ENCODE measurements around the gene ZNF175. TPM values are rescaled to one million over a fixed set of nuclear protein-coding genes. Genes with fewer than 3 reads are reported as not detected.

The ZNF175 gene
- polyA plus RNA-seq, 3 donors, result 0.39 to 2.4 (median 0.82) TPM

DNA sequence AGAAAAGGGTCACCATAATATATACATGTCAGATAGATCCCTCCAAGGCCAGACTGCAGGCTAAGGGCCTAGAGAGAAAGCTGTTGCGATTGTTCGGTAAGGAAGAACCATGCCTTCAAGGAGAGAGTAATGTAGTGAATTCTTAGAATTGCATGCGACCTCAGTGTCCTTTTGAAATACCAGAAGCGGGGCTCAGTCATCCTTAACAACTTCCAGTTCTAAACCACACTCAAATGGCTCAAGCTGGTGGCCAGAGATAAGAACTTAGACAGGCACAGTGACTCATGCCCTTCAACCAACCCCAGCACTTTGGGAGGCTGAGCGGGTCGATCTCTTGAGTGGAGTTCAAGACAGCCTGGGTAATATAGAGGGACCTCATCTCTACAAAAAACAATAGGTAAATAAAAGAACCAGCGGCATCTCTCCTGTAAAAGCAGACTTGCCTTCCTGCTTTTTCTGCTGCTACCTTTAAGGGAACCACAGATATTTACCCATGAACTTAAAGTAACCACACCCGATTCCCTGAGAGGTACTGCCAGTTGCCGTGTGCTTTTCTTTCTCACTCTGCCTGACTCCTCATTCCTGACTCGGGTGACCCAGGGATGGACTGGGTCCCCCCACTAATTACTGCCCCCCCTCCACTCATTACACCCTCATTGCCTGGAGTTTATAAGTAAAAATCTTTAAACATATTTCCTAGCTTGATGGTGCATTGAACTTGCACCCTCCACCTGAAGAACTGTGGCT, 24.3 kb upstream of the ZNF175 start:
- H3K4me1 Mint-ChIP-seq, result peaks cover 62% of the 10 kb centered on the region
- peaks cover 12 to 58% of the 10 kb centered on the region in 2 donors for H3K27me3 ChIP-seq (ENCODE audit: control insufficient read depth in 2 of 2, insufficient read depth in 2 of 2, low read length in 2 of 2)
- no peak overlapping the region for H3K27ac ChIP-seq (ENCODE audit: low read depth in 1 of 2, low read length in 2 of 2)

DNA sequence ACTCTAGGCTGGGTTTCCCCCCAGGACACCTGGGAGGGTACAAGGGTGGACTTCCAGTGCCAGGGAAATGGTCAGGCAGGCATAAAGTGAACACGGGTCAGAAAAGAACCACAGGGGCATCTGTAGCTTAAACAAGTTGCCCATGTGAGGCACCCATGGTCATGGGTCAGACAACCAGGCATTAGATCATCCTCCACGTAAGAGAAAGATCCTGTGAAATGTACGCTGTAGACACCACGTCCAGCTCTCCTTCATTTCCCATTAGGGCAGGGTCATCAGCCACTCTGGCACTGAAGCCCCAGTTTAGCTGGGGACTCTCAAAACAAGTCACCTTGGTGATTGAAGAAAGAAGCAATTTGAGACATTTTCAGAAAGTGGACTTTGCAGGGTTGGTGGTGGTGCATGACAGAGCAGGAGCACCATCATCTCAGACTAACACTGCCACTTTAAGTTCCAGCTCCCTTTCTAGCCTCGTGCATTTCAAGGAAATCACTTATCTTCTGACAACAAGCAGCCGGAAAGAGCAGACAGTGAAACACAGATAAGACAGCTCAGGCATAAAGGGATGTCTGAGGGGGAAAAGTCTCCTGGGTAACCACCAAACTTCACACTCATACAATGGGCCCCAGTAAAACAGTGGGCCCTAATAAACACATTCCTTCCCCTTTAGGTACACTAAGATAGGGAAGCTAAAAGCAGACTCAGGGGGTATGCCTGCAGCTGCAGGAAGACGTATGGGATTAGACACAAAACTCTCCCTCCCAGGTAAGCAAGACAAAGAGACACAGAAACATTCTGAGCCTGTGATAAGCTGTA, 23.5 kb upstream of the ZNF175 start:
- DNase-seq, result no peak
- Mint-ChIP-seq H3K4me3 (peak overlapping the region in 1 of 2 donors; percentile 59), H3K27me3 (ENCODE audit: low read depth in 3 of 3) (peaks cover 60 to 81% (median 64%) of the 10 kb centered on the region in 3 donors), H3K36me3 (peaks cover 0 to 17% of the 10 kb centered on the region in 2 donors), H3K9me3 (peaks cover 0 to 4% (median 2%) of the 10 kb centered on the region in 7 donors), H3K27ac (no peak overlapping the region), H3K4me1 (peaks cover 69% of the 10 kb centered on the region)
- intact Hi-C loops (cut with micrococcal nuclease), result no loop called here
- 14% methylated on average over 3 of the region's 7 CpGs for WGBS (ENCODE audit: insufficient coverage)
- H3K9ac ChIP-seq (ENCODE audit: insufficient read depth, low read length, poor library complexity, severe bottlenecking), result no peak overlapping the region
- H3K79me2 ChIP-seq (ENCODE audit: insufficient read depth, low read length), result no peaks in the 10 kb centered on the region
- peaks cover 12 to 58% of the 10 kb centered on the region in 2 donors for H3K27me3 ChIP-seq (ENCODE audit: control insufficient read depth in 2 of 2, insufficient read depth in 2 of 2, low read length in 2 of 2)
- no peak overlapping the region for H3K27ac ChIP-seq (ENCODE audit: low read depth in 1 of 2, low read length in 2 of 2)
- H3K4me2 ChIP-seq (replicated peaks; ENCODE audit: extremely low read depth, low read length, poor library complexity, severe bottlenecking), result no peak overlapping the region
- peaks cover 56 to 63% of the 10 kb centered on the region in 2 donors for H3K4me1 ChIP-seq (ENCODE audit: control insufficient read depth in 1 of 2, insufficient read depth in 2 of 2, low read length in 2 of 2)
- no peaks in the 10 kb centered on the region for H3K9me3 ChIP-seq (replicated peaks in 1 of 2; ENCODE audit: control insufficient read depth in 1 of 2, insufficient read depth in 1 of 2, low read length in 2 of 2)
- no peaks in the 10 kb centered on the region for H4K20me1 ChIP-seq (ENCODE audit: insufficient read depth, low read length)
- no peaks in the 10 kb centered on the region for H3K36me3 ChIP-seq (replicated peaks in 1 of 2; ENCODE audit: control insufficient read depth in 1 of 2, insufficient read depth in 2 of 2, low read length in 2 of 2)
- H2AFZ ChIP-seq (ENCODE audit: insufficient read depth, low read depth, low read length, poor library complexity, severe bottlenecking), result no peak overlapping the region
- no peak overlapping the region for H3K4me3 ChIP-seq (replicated peaks in 1 of 3; ENCODE audit: low read depth in 2 of 3, low read length in 3 of 3)
- TF ChIP-seq, protein P1, sequence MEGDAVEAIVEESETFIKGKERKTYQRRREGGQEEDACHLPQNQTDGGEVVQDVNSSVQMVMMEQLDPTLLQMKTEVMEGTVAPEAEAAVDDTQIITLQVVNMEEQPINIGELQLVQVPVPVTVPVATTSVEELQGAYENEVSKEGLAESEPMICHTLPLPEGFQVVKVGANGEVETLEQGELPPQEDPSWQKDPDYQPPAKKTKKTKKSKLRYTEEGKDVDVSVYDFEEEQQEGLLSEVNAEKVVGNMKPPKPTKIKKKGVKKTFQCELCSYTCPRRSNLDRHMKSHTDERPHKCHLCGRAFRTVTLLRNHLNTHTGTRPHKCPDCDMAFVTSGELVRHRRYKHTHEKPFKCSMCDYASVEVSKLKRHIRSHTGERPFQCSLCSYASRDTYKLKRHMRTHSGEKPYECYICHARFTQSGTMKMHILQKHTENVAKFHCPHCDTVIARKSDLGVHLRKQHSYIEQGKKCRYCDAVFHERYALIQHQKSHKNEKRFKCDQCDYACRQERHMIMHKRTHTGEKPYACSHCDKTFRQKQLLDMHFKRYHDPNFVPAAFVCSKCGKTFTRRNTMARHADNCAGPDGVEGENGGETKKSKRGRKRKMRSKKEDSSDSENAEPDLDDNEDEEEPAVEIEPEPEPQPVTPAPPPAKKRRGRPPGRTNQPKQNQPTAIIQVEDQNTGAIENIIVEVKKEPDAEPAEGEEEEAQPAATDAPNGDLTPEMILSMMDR (IDR thresholded peaks at IDR 0.05), result no peak

More for the DNA sequence above, 24.3 kb upstream of the ZNF175 start:
- peak overlapping the region in 2 of 7 donors; percentile 13 to 32 for H3K27ac Mint-ChIP-seq
- H4K20me1 ChIP-seq (ENCODE audit: insufficient read depth, low read length), result no peaks in the 10 kb centered on the region
- H3K79me2 ChIP-seq (ENCODE audit: insufficient read depth, low read length), result no peaks in the 10 kb centered on the region
- H3K36me3 ChIP-seq (replicated peaks in 1 of 2; ENCODE audit: control insufficient read depth in 1 of 2, insufficient read depth in 2 of 2, low read length in 2 of 2), result no peaks in the 10 kb centered on the region
- H3K27me3 Mint-ChIP-seq (ENCODE audit: low read depth in 3 of 3), result peaks cover 66 to 85% (median 66%) of the 10 kb centered on the region in 3 donors
- peak overlapping the region in 1 of 2 donors; percentile 70 for H3K4me3 Mint-ChIP-seq
- no peak overlapping the region for H3K9ac ChIP-seq (ENCODE audit: insufficient read depth, low read length, poor library complexity, severe bottlenecking)
- no peak overlapping the region for H2AFZ ChIP-seq (ENCODE audit: insufficient read depth, low read depth, low read length, poor library complexity, severe bottlenecking)
- no peaks in the 10 kb centered on the region for H3K9me3 ChIP-seq (replicated peaks in 1 of 2; ENCODE audit: control insufficient read depth in 1 of 2, insufficient read depth in 1 of 2, low read length in 2 of 2)
- intact Hi-C loops (cut with micrococcal nuclease), result loop anchor here in 1 of 2 donors (1.0 kb wide), 1 partner anchor 9 kb away; no protein-coding TSS in a partner anchor
- H3K9me3 Mint-ChIP-seq, result peaks cover 0 to 8% (median 2%) of the 10 kb centered on the region in 7 donors
- 0% methylated on average over 2 of the region's 10 CpGs for WGBS (ENCODE audit: insufficient coverage)
- peaks cover 48 to 57% of the 10 kb centered on the region in 2 donors for H3K4me1 ChIP-seq (ENCODE audit: control insufficient read depth in 1 of 2, insufficient read depth in 2 of 2, low read length in 2 of 2)
- TF ChIP-seq, protein P1 (IDR thresholded peaks at IDR 0.05), result no peak
- H3K36me3 Mint-ChIP-seq, result peaks cover 0 to 17% of the 10 kb centered on the region in 2 donors
- peak overlapping the region; percentile 17 for H3K4me2 ChIP-seq (replicated peaks; ENCODE audit: extremely low read depth, low read length, poor library complexity, severe bottlenecking)
- peak overlapping the region in 1 of 3 experiments; percentile 7 for H3K4me3 ChIP-seq (replicated peaks in 1 of 3; ENCODE audit: low read depth in 2 of 3, low read length in 3 of 3)
- peak; percentile 29 to 59 (median 47) for DNase-seq
